Measurements from ENCODE around the gene ASIC3.

The ASIC3 gene

GRCh38 chr7:151047976-151048815, at the start of gene ASIC3:
Gene ASIC3 (plus strand): TSS chr7:151048531. CDS start chr7:151048886, 355 bp downstream.
- no peak within 1 kb of the TSS for H3K4me3 ChIP-seq (ENCODE audit: low read depth, low read length)
- no peak for TF ChIP-seq CTCF (IDR thresholded peaks at IDR 0.05; ENCODE audit: low read depth, low read length)

- TF ChIP-seq CTCF (IDR thresholded peaks at IDR 0.05; ENCODE audit: low read depth, low read length), result no peak
- H3K4me3 ChIP-seq (ENCODE audit: low read depth, low read length), result no peak overlapping the region
Observed at GRCh38 chr7:150999001-150999400, 49.3 kb upstream of the ASIC3 start.

- no peak for TF ChIP-seq CTCF (IDR thresholded peaks at IDR 0.05; ENCODE audit: low read depth, low read length)
- no peak overlapping the region for H3K4me3 ChIP-seq (ENCODE audit: low read depth, low read length)
Observed at GRCh38 chr7:150999497-151000230, 48.7 kb upstream of the ASIC3 start.

GRCh38 chr7:151000897-151001495, 47.3 kb upstream of the ASIC3 start:
- TF ChIP-seq CTCF (IDR thresholded peaks at IDR 0.05; ENCODE audit: low read depth, low read length), result no peak
- no peak overlapping the region for H3K4me3 ChIP-seq (ENCODE audit: low read depth, low read length)

- no peak for TF ChIP-seq CTCF (IDR thresholded peaks at IDR 0.05; ENCODE audit: low read depth, low read length)
- H3K4me3 ChIP-seq (ENCODE audit: low read depth, low read length), result no peak overlapping the region
Observed at GRCh38 chr7:151001546-151001945, 46.8 kb upstream of the ASIC3 start.

GRCh38 chr7:151003572-151003971, 44.8 kb upstream of the ASIC3 start:
- no peak overlapping the region for H3K4me3 ChIP-seq (ENCODE audit: low read depth, low read length)

More at GRCh38 chr7:151003572-151003971, 44.8 kb upstream of the ASIC3 start:
- TF ChIP-seq CTCF (IDR thresholded peaks at IDR 0.05; ENCODE audit: low read depth, low read length), result no peak
